Measurements from ENCODE around the gene KDM8. TPM values are rescaled to one million over a fixed set of nuclear protein-coding genes. Genes with fewer than 3 reads are reported as not detected.

The KDM8 gene
- polyA plus RNA-seq, 3 donors = 0.40 to 3.3 (median 1.5) TPM

- no peaks in the 10 kb centered on the region for H3K36me3 Mint-ChIP-seq
- H3K27me3 Mint-ChIP-seq (ENCODE audit: low read depth in 3 of 3) = peaks cover 2 to 7% (median 5%) of the 10 kb centered on the region in 3 donors
- H3K4me3 Mint-ChIP-seq = peak overlapping the region in 1 of 2 donors; percentile 13
- 100% methylated on average over 2 of the region's 8 CpGs for WGBS (ENCODE audit: insufficient coverage)
- Histone ChIP-seq H3K27me3 (ENCODE audit: control insufficient read depth in 2 of 2, insufficient read depth in 2 of 2, low read length in 2 of 2) (no peaks in the 10 kb centered on the region), H3K9me3 (replicated peaks in 1 of 2; ENCODE audit: control insufficient read depth in 1 of 2, insufficient read depth in 1 of 2, low read length in 2 of 2) (peaks cover 3 to 5% of the 10 kb centered on the region in 2 donors), H3K4me1 (ENCODE audit: control insufficient read depth in 1 of 2, insufficient read depth in 2 of 2, low read length in 2 of 2) (peaks cover 6 to 14% of the 10 kb centered on the region in 2 donors), H3K9ac (ENCODE audit: insufficient read depth, low read length, poor library complexity, severe bottlenecking) (no peak overlapping the region), H3K4me2 (replicated peaks; ENCODE audit: extremely low read depth, low read length, poor library complexity, severe bottlenecking) (no peak overlapping the region), H3K27ac (ENCODE audit: low read depth in 1 of 2, low read length in 2 of 2) (no peak overlapping the region), H4K20me1 (ENCODE audit: insufficient read depth, low read length) (no peaks in the 10 kb centered on the region), H3K36me3 (replicated peaks in 1 of 2; ENCODE audit: control insufficient read depth in 1 of 2, insufficient read depth in 2 of 2, low read length in 2 of 2) (no peaks in the 10 kb centered on the region), H3K79me2 (ENCODE audit: insufficient read depth, low read length) (no peaks in the 10 kb centered on the region), H3K4me3 (replicated peaks in 1 of 3; ENCODE audit: low read depth in 2 of 3, low read length in 3 of 3) (no peak overlapping the region), H2AFZ (ENCODE audit: insufficient read depth, low read depth, low read length, poor library complexity, severe bottlenecking) (peak overlapping the region; percentile 45)
- no peak for DNase-seq
- TF ChIP-seq CTCF (IDR thresholded peaks at IDR 0.05) = no peak
- H3K4me1 Mint-ChIP-seq = peaks cover 14% of the 10 kb centered on the region
- intact Hi-C loops (cut with micrococcal nuclease) = no loop called here
- H3K27ac Mint-ChIP-seq = no peak overlapping the region
- H3K9me3 Mint-ChIP-seq = peaks cover 3 to 11% (median 6%) of the 10 kb centered on the region in 7 donors
Measured at GRCh38 chr16:27181019-27181790, 22.1 kb upstream of the KDM8 start.

DNA sequence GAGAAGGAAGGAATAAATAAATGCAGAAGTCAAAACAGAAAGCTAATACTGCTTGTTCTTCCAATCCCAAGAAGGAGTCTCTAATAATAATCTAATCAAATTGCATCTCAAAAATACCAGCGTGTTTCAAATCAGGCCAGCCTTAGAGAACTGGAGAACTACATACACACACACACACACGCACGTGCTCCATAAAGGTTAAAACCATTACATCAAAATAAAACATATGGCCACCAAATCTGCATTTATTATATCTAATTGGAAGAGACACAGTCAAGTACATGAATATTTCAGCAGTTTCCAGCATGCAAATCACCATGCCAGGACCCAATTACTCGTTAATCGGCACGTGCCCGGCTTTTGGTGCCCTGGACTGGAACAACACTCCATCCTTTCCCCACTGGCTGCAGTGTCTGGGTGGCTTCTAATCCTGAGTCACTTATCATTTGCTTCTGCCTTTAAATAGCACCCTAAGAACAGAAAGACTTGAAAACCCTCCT lies 20.4 kb upstream of the KDM8 start:
- no peak overlapping the region for H3K27ac Mint-ChIP-seq
- no peaks in the 10 kb centered on the region for H3K79me2 ChIP-seq (ENCODE audit: insufficient read depth, low read length)
- H3K4me2 ChIP-seq (replicated peaks; ENCODE audit: extremely low read depth, low read length, poor library complexity, severe bottlenecking) = no peak overlapping the region
- no peaks in the 10 kb centered on the region for H3K36me3 Mint-ChIP-seq
- H3K27ac ChIP-seq (ENCODE audit: low read depth in 1 of 2, low read length in 2 of 2) = no peak overlapping the region
- peaks cover 3 to 11% (median 6%) of the 10 kb centered on the region in 7 donors for H3K9me3 Mint-ChIP-seq
- peaks cover 3 to 5% of the 10 kb centered on the region in 2 donors for H3K9me3 ChIP-seq (replicated peaks in 1 of 2; ENCODE audit: control insufficient read depth in 1 of 2, insufficient read depth in 1 of 2, low read length in 2 of 2)
- peaks cover 14% of the 10 kb centered on the region for H3K4me1 Mint-ChIP-seq
- DNase-seq = no peak
- no peaks in the 10 kb centered on the region for H3K36me3 ChIP-seq (replicated peaks in 1 of 2; ENCODE audit: control insufficient read depth in 1 of 2, insufficient read depth in 2 of 2, low read length in 2 of 2)
- H3K27me3 ChIP-seq (ENCODE audit: control insufficient read depth in 2 of 2, insufficient read depth in 2 of 2, low read length in 2 of 2) = no peaks in the 10 kb centered on the region
- WGBS (ENCODE audit: insufficient coverage) = 93% methylated on average over 5 of the region's 7 CpGs
- intact Hi-C loops (cut with micrococcal nuclease) = no loop called here
- peaks cover 5 to 7% (median 5%) of the 10 kb centered on the region in 3 donors for H3K27me3 Mint-ChIP-seq (ENCODE audit: low read depth in 3 of 3)
- TF ChIP-seq CTCF (IDR thresholded peaks at IDR 0.05) = no peak
- no peak overlapping the region for H3K4me3 Mint-ChIP-seq
- no peak overlapping the region for H3K4me3 ChIP-seq (replicated peaks in 1 of 3; ENCODE audit: low read depth in 2 of 3, low read length in 3 of 3)
- no peak overlapping the region for H2AFZ ChIP-seq (ENCODE audit: insufficient read depth, low read depth, low read length, poor library complexity, severe bottlenecking)
- no peak overlapping the region for H3K9ac ChIP-seq (ENCODE audit: insufficient read depth, low read length, poor library complexity, severe bottlenecking)
- H4K20me1 ChIP-seq (ENCODE audit: insufficient read depth, low read length) = no peaks in the 10 kb centered on the region
- H3K4me1 ChIP-seq (ENCODE audit: control insufficient read depth in 1 of 2, insufficient read depth in 2 of 2, low read length in 2 of 2) = peaks cover 6 to 14% of the 10 kb centered on the region in 2 donors
